GM19240 (cell line): ENCODE measurements around the gene CLSTN1.
"Not testable (repeated sequence)": the region's sequence is repeated elsewhere in the genome, so short reads cannot be mapped to it uniquely, and the experiment has no call there.

Experiments used
- DNase-seq: peaks from one replicate; pipeline ENCODE4 v3.0.0; 2011; ENCODE audit warnings: low spot score; ENCODE audit not compliant: insufficient read length

CLSTN1 gene

DNA sequence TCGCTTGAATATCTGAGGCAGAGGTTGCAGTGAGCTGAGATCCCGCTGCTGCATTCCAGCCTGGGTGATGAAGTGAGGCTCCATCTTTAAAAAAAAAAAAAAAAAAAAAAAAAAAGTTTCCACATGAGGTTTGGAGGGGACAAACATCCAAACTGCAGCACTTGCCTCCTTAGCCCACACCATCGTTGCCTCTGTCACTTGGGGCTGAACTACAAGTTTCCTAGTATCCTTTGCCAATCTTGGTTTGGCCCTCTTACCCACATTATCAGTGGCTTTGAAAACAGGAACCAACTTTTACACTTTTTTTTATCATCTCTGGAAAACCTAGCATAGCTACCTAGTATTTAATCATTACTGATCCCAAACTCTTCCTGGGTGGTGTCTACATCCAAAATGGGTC, 59.2 kb downstream of the CLSTN1 start:
- DNase-seq: no peak

DNA sequence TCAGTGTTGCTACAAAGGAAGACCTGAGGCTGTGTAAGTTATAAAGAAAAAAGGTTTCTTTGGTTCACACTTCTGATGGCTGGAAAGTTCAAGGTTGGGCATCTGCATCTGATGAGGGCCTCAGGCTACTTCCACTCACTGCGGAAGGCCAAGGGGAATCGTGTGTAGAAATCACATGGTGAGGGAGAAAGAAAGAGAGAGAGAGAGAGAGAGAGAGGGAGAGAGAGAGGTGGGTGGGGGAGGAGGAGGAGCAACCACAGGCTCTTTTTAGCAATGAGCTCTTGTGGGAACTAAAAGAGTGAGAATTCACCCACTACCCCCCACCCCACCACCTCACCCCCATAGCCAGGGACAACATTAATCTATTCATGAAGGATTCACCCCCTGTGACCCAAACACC, 59.9 kb downstream of the CLSTN1 start:
- DNase-seq: no peak

DNA sequence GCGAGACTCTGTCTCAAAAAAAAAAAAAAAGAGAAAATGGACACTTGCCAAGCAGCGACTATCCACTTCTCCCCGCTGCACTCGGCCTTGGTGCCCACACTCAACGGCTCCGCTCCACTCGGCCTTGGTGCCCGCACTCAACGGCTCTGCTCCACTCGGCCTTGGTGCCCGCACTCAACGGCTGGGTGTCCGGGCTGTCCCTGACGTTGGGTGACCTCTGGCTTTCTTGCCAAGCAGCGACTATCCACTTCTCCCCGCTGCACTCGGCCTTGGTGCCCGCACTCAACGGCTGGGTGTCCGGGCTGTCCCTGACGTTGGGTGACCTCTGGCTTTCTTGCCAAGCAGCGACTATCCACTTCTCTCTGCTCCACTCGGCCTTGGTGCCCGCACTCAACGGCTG, 61.3 kb downstream of the CLSTN1 start:
- not testable (repeated sequence) for DNase-seq

DNA sequence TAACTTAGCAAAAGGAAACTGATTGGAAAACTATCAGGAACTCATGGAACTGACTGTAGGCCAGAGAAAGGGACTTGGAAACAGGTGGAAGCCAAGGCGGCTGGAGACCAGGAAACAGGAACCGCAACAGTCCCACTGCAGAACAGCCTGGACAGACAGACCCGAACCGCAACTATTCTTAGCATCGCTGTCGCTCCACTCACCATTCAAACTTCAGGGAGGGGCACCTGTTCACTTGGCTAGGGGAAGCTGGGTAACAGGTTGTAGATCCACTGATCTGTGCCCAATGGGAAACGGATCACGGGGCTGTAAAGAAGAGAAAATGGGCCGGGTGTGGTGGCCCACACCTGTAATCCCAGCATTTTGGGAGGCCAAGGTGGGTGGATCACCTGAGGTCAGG, 61.9 kb downstream of the CLSTN1 start:
- DNase-seq: no peak

DNA sequence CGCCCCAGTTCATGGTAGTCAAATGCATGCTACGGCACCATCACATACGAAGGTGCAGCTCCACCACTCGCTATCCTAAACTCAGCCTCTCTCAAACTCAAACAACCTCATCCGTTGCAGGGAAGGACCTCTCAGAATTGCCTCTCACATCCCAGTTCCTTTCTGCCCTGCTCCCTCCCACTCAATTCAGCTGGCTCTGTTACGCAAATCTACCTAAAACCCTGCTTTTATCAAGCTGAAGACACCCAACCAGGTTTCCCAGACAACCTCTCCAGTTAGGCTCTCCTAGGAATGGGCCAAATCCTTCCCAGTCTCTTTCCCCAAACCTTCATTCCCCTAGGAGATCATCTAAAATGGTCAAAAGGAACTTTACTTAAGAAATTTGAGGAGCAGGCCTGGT, 62.9 kb downstream of the CLSTN1 start:
- DNase-seq: no peak

DNA sequence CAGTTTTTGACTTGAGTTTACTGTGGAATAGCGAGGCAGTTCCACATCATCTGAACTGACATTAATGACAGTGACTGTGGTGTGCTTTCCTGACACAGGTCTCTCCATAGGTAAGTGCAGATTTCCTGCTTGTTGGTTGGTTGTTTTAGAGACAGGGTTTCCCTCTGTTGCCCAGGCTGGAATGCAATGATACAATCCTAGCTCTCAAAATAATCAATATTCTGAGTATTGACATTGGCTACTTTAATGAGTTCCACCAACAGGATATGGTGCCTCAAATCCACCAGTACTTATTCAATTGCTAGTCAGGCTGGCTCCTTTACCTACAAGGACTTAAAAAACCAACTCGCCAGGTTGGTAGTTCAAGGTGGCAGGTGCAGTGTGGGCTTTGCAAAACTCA, 63.8 kb downstream of the CLSTN1 start:
- DNase-seq: no peak

DNA sequence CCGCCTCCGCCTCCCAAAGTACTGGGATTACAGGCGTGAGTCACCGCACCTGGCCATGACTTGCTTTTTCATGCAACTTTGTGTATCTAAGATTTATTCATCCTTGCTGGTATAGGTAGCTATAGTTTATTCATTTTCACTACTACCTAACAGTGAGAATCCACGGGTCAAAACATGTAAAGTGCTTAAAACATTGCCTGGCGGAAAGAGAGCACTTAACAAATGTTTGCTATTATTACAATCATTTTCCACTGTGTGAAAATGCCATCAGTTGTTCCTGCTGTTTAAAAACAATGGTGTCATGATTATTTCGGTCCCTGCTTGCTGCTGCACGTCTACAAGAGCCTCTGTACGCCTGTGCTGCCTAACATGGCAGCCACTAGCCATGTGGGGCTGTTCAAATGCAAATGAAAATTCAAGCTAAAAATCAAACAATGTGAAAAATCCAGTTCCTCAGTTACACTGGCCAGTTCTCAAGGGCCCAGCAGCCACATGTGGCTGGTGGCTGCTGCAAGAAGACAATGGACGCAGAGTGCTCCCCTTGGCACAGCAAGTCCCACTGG, 65.1 kb downstream of the CLSTN1 start:
- DNase-seq: no peak

DNA sequence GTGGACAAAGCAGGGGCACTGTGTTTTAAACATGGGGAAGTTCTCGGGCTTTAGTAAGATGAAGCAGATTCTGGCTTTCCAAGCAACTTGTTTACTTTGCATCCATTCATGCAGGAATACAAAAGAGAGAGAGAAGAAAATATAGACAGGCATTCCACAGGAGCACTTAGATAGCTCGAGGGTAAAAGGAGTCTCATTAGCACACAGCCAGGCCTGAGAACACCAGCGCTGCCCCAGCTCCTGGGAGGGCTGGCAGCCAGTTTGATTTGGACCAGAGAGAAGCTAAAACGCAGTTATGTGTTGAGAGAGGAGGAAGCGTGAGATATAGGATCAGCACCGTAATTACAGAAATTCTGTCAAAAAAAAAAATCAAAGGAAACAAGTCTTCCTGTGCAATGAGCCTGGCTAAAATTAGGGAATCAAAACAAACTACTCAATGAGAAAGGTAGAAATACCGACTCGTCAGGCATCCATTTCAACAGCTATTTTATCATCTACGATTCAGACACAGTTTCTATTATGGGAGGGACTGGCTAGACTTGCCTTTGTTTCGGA, 68.2 kb downstream of the CLSTN1 start:
- DNase-seq: no peak

DNA sequence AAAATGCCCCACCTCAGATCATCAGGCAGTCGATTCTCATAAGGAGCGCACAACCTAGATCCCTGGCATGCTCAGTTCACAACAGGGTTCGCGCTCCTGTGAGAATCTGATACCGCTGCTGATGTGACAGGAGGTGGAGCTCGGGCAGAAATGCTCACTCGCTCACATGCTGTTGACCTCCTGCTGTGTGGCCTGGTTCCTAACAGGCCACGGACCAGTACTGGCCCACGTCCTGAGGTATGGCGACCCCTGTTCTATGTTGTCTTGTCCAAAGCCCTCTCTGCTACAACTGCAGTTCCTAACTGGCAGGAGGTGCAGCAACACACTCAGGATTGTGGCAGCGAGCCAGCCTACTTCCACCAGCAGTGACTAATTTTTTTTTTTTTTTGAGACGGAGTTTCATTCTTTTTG, 70.6 kb downstream of the CLSTN1 start:
- DNase-seq: no peak

DNA sequence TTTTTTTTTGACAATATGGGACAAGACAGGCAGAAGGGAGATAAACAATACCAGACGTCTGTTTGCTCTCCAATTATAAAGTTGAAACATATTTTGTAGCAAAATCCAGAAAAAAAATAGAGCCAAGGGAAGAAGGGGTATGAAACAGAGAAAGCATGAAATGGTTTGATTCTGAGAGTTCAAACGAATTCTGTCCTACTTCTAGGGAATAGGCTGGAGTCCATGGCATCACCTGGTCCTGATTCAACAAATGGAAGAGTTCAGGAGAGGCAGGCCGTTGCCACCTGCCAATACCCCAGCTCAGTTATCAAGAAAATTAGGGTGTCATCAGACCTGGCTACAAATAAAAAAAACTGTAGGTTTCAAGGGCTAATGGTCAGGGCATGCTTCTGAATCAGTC, 71.8 kb downstream of the CLSTN1 start:
- DNase-seq: no peak

DNA sequence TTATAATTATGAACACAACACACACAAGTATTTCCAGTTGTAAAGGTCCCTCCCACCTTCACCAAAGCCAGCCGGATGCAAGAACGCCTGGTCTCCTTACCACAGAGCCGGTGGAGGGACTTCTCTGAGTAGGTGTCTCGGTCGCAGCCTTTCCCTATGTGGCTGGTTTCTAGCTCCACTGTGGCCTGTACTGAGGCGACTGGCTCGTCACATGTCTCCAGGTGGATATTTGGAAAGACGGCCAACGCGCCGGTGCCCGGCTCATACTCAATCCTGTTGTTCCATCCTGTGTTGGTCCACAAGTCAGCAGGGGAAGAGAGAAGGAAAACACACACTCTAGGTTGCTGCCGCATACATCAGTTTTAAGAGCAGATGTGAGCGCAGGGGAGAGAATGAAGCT, 74.4 kb downstream of the CLSTN1 start:
- no peak for DNase-seq

DNA sequence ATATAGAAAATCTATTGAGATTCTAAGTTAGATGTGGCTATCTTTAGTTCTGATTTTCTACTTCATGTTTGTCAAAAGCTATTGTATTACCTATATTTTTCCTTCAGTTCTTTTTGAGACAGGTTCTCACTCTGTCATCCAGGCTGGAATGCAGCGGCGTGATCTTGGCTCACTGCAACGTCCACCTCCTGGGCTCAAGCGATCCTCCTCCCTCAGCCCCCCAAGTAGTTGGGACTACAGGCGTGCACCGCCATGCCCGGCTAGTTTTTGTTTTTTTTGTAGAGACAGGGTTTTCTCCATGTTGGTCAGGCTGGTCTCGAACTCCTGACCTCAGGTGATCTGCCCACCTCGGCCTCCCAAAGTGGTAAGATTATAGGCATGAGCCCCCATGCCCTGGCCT, 75.4 kb downstream of the CLSTN1 start:
- DNase-seq: not testable (repeated sequence)

DNA sequence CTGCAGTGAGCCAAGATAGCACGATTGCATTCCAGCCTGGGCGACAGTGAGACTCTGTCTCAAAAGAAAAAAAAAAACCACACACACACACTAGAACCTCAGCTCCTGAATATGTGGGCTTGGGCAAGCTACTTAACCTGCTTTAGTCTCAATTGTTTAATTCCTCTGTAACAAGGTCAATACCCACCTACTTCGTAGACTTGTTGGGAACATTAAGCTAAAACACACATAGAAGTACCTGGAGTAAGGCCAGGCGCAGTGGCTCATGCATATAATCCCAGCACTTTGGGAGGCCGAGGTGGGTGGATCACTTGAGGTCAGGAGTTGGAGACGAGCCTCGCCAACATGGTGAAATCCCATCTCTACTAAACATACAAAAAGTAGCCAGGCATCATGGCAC, 77.1 kb downstream of the CLSTN1 start:
- DNase-seq: no peak

DNA sequence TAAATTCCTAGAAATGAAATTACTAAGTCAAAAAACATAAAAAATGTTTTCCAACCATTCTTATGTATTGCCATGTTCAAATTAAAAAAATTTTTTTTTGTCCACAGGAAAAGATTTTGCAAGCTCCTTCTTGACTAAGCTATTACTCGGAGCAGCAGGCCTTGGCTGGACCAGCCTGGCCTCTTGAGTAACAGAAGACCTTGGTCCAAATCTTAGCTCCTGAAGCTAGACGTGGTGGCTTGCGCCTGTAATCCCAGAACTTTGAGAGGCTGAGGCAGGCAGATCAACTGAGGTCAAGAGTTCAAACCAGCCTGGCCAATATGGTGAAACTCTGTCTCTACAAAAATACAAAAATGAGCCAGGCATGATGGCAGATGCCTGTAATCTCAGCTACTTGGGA, 77.6 kb downstream of the CLSTN1 start:
- no peak for DNase-seq

DNA sequence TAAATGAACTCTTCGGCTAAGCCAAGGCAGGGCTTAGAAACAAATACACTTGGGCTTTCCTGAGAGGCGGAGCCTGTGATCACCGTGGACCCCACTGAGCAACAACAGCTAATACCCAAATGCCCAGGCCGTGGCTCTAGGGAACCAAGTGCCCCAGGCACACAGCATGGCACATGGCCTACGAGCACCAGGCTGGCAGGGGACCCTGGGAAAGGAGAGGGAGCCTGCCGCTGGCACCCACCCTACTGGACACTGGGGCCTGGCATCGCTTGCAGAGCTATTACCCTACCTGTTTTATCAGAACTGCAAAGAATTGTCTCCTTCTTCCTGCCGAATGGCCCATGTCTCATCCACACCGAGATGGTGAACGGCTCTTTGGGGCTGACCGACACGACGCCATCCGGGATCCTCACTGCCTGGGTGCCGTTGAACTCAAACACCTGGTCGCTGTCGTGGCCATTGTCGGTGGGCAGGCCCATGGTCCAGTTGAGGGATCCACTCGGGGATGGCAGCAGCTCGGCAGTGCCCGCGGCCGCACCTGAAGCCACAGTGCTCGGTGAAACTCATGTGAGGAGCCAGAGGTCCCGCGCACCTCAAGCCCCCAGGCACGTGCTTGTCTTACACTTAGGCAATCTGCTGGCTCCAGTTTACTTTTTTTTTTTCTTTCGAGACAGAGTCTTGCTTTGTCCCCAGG, 79.5 kb downstream of the CLSTN1 start:
- DNase-seq: no peak

DNA sequence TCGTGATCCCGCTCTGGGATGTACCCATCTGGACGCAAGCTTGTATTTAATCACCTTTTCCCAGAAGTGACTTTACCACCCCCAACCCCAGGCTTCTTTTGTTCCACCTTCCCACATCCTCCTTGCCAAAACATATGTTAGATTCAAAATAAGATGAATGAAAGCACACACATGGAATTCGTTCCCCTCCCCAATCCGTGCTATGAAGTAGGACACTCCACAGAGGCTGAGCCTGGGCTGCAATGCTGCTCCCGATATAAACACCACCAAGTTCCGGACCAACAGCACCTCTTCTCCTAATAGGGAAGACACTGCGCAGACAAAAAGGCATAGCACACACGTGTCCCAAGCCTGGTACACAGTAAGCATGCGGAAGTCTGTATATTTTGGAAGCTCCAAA, 86.1 kb downstream of the CLSTN1 start:
- DNase-seq: no peak

DNA sequence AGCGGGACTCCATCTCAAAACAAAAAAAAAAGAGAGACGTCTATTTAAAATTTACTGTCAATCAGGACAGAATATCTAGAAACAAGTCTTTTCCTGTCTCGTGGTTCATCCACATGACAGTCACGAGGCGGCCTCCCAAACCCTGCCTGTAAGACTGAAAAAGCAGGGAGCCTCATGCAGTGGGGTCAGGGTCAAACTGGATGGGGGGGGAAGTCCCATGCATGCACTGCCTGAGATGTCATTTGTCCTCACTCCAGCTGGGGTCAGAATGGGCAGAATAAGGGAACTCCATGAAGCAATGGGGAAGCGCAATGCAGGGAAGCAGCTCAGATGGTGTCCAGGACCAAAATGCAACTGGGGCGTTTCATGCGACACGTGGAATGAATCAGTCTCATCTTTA, 86.7 kb downstream of the CLSTN1 start:
- no peak for DNase-seq

DNA sequence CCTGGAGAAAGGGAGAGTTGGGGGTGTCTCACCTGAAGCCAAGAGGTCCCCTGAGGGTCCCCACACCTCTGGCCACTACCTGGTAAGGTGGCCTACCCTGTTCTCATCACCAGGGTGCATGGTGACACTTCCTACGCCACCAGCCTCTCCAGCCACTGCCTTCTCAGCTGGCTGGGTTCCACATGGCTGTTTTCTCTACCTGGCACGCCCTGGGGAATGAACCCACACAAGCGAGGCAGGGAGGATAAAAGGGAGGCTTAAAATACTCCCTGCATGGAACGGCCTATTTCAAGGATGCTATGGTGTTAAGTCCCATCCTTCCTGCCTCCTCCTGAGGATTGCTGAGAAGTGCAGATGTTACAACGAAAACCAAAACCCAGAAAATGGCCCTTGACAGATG, 87.5 kb downstream of the CLSTN1 start:
- no peak for DNase-seq

DNA sequence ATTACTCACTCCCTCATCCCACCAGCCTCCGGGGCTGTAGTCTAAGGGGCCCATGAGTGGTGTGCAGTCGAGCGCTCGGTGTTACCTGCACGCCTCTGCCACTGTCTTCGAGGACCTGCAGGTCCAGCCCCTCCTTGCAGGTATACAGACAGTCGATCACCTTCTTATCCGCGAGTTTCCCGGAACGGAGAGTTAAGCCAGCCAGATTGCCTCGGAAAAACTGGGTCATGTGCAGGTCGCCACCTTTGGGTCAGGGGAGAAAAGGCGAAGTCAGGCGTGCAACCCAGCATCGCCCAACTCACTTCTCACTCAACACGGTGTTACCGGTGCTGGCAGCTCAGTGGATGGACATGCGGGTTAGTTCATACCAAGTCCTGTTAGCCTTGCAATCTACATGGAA, 88.0 kb downstream of the CLSTN1 start:
- no peak for DNase-seq

DNA sequence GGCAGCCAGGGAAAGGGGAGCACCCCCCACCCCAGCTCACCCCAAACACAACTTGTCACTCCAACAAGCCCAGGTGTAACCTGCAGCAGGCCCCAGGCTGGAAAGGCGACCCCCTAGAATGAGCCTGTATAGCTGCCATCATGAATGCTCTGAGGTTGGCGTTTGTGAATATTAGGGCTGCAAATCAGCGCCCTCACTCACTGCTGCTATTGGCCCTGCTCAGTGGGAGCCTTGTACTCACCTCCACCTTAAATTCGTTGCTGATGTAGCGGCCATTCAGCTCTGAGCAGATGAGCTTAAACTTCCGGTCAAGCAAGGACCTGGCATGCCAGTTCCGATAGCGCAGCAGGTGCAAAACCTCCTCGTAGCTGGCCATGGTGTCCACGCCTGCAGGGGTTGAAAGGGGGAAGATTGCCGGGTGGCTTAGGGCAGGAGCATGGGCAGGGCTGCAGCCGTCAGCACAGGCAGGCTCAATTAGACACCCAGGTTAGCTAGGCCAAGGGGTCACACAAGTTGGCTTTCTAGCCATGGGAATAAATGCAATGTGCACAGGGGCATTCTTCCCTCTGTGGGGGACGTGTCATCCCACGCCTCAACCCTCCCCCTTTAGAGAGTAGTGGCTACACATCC, 90.5 kb downstream of the CLSTN1 start:
- no peak for DNase-seq

DNA sequence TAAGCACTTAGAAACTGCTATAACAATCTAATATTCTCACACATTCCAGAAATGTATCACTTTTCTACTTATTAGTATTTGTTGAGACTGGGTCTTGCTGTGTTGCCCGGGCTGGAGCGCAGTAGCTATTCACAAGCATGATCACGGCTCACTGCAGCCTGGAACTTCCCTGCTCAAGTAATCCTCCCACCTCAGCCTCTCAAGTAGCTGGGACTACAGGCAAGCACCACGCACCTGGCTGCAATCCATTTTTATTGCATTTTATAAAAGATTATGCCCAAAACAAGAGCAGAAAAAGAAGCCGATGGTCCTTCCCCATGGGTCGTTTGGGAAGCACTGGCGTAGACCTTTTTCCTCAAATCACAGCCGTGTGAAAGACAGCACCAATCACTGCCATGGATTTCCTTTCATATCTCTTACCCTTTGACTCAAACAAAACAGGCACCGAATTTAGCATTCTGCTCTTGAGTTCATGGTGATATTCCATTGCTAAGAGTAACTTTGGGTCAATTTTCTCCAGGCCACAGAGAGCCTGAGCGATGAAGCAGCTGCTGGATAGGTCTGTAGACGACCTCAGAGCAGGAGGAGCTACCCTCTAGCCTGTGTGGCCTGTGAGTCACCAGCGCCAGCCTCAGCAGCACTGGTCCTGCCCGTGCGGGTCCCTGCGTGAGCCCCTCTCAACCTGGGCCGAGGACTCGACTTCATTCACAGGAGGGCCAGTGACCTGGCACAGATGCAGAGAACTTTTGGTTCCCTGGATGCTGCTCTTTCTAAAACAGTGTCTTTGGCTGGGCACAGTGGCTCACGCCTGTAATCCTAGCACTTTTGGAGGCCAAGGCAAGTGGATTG, 91.4 kb downstream of the CLSTN1 start:
- DNase-seq: no peak

DNA sequence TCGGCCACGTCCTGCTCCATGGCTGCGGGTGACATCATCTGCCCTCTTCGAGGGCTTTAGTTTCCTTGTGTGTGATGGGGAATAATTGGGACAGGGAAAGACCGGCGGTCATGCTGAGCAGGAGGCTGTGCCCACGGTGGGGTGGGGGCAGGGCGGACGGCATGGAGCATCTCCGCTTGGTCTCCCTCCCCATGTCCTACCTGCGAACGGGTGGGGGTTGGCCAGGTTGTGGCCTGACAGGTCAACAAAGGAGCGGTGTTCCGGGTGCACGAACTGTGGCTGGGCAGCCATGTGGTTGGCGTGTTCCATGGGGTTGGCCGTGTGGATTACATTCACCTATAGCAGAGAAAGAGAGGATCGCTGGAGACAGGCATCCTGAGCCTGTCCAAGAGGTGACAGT, 92.2 kb downstream of the CLSTN1 start:
- DNase-seq: no peak
